GM19463 (cell line): ENCODE measurements around the gene PKP3.
"Not testable (repeated sequence)": the region's sequence is repeated elsewhere in the genome, so short reads cannot be mapped to it uniquely, and the experiment has no call there.

Experiments
- ATAC-seq: cut with Tn5 transposase; IDR thresholded peaks from one replicate; pipeline ENCODE4 v1.9.1; 2021; ENCODE audit warnings: mild to moderate bottlenecking, moderate library complexity; ENCODE audit not compliant: unreplicated experiment

Gene PKP3

DNA sequence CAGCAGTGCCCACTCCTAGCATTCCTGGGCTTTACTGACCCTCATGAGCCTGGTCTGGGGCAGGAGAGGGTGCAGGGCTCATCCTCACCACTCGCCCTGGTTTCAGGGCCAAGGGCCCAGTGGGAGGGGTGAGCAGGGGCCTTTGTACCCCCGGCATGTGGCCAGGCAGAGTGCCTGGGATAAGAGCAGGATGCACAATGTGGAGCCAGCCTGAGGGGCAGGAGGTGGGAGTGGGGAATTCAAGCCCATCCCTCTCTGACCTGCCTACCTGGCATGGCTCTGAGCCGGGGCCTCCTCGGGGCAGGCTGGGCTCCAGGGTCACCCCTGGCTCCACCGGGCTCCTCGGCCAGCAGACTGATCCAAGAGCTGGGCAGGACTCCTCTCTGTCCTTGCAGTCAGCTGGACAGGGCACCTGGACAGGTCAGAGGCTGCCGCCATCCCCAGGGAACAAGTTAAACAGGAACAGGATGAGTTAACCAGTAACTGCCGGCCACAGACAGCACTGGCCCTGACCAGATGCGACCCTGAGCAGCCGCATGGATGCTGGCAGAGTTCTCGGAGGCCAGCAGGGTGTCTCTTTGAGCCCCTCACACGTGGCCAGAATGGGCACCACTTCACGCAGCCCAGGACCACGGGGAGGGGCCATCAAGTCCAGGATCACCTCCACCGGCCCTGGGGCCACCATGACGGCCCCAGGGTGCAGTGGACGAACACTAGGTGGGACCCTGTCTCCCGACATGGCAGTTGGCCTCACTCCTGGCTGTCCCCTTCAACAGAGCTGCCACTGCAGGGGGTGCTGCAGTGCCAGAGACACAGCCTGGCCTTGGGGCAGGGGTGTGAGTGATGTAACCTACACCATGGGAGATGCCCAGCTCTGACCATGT, 15.8 kb downstream of the PKP3 start:
- ATAC-seq = no peak

DNA sequence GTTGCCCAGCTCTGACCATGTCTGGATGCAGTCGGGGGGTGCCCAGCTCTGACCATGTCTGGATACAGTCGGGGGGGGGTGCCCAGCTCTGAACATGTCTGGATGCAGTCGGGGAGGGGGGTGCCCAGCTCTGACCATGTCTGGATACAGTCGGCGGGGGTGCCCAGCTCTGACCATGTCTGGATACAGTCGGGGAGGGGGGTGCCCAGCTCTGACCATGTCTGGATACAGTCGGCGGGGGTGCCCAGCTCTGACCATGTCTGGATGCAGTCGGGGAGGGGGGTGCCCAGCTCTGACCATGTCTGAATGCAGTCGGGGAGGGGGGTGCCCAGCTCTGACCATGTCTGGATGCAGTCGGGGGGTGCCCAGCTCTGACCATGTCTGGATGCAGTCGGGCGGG, 16.7 kb downstream of the PKP3 start:
- not testable (repeated sequence) for ATAC-seq

DNA sequence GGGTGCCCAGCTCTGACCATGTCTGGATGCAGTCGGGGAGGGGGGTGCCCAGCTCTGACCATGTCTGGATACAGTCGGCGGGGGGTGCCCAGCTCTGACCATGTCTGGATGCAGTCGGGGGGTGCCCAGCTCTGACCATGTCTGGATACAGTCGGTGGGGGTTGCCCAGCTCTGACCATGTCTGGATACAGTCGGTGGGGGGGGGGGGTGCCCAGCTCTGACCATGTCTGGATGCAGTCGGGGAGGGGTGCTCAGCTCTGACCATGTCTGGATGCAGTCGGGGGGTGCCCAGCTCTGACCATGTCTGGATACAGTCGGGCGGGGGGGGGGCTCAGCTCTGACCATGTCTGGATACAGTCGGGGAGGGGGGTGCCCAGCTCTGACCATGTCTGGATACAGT, 17.5 kb downstream of the PKP3 start:
- ATAC-seq = not testable (repeated sequence)

DNA sequence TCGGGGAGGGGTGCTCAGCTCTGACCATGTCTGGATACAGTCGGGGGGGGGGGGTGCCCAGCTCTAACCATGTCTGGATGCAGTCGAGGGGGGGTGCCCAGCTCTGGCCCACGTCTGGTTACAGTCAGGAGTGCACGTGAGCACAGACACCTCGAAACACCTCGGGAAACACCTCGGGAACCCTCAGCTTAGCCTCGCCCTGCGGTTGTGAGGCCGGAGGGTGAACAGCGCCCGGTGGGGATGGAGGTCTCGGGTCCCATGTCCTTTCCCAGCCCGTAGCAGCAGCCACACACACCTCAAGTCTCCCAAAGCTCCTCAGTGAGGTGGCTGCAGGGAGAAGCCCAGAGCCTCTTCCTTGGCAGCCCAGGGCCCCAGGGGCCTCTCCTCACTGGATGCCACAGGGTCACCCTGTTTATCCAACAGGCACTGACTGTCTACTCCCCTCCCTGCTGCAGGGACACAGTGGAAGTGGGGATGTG, 18.7 kb downstream of the PKP3 start:
- ATAC-seq = no peak

DNA sequence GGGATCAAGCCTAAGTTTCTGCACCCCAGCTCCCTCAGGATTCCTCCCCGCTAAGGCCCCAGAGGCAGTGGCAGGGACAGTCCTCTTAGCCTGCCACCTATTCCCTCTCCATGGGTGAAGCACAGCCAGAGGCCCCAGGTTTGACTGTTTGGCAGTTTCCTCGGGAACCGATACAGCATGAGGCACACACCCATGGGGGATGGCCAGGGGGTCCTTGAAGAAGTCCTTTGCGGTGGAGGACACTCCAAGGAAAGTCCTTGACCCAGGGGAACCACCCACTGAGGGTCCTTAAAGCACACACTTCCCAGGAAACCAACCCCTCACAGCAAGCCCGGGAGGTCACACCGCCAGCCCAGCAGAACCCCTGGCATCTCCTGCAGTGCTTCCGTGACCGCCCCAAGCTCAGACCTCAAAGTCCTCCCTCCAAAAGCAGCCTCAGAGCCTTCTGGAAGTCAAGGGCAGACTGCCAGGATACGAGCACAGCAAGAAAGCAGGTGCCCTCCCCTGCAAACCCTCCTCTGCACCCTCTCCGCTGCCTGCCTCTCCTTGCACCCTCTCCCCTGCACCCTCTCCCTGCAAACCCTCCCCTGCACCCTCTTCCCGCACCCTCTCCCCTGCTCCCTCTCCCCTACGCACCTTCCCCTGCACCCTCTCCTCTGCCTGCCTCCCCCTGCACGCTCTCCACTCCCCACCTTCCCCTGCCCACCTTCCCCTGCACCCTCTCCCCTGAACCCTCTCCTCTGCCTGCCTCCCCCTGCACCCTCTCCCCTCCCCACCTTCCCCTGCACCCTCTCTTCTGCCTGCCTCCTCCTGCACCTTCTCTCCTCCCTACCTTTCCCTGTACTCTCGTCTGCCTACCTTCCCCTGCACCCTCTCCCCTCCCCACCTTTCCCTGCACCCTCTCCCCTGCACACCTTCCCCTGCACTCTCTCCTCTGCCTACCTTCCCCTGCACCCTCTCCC, 19.4 kb downstream of the PKP3 start:
- ATAC-seq = no peak

DNA sequence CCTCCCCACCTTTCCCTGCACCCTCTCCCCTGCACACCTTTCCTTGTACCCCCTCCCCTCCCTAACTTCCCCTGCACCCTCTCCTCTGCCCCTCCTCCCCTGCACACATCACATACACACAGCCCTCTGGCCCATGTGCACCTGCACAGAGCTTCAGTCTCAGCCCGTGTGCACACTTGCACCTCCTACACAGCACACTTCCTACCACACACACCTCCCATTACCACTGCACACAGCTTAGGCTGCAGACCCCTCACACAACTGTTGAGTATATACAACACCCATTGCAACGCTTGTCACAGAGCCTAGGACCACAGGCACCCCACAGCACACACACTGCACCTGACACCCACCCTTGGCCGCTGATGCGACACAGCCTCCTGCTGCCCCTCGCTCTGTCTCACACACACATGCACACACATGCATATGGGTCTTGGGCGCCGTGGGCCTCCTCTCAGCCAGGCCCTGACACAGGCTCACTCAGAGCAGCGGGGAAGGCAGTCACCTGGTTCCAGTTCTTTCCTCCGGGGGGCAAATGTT, 20.4 kb downstream of the PKP3 start:
- ATAC-seq = no peak

DNA sequence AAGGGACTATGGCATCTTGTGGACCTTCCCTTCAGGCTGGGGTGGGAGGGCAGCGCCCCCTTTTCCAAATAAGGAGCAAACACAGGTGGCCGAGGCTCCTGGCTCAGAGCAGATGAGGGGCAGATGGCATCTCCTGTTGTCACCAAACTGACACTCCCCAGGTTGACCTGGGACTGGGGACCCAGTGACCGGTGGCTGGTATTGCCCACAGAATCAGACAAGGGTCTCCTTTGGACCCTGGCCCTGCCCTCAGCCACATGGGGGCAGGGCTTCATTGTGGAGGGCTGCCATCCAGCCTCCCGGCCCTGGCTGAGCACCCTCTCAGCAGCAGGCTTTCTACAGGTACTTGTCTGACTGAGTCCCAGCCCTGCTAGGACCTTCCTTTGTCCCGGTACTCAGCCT, 21.6 kb downstream of the PKP3 start:
- ATAC-seq = no peak

DNA sequence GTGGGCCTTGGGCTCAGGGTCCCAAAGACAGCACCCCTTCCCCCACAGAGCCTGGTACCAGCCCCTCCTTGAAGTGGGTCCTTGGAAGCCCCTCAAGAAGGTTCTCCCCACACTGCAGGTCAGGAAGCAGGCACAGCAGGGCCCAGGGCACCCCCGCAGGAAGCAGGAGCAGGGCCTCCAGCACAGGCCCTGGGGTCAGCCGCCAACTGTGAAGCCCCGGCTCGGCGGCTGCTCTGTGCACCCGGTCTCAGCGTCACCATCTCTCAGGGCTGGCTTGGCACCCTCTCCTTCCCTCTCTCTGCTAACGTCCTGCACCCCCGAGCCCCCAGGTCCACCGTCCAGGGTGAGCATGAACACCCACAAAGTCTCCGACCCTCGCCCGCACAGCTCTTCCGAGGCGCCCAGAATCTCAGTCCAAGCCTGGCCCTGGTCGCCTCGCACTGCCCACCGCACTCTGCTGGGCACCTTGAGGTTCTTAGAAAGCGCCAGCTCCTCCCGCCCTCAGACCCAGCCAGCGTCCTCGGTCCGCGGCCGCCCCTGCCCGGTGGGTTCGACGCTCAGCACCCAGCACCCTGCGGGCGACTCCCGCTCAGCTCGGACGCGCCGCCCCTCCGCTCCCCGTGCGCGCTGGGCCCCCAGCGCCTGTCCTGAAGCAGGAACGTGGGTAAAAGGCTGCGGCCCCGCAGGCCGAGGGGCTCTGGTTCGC, 22.2 kb downstream of the PKP3 start:
- no peak for ATAC-seq

DNA sequence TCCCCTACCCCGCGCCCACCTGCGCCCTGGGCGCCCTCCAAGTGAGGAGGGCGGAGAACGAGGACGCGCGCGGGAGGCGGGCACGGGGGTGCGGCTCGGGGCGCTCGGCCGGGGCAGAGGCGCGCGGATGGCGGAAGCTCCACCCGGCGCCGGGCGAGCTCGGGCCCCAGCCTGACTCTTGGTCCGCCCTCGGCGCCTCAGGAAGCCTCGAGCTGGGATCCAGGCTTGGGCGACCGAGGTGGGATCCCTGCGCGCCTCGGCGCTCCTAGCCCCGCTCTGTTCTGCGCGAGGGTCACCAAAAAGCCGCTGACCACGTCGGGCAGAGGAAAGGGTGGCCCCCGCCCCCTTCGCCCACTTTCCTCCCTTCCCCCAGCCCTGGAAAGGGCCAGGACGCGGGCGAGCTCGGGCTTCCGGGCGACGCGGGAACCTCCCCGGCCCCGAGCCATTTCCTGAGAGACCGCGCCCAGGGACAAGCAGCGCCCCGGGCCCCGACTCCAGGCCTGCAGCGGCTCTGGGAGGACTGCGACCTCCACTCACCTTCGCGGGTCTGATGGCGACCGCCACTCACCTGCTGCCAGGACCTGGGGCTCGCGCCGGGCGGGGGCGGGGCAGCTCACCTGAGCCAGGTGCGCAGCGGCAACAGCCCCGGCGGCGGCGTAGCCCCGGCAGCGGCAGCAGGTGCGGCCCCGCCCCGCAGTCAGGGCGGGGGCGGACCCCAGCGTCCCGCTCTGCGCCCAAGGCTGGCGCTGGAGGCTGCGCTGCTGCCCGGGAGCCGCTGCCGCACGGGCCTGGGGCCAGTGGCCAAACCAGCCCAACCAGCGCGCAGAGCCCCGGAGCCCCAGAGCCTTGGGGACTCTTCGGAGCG, 23.0 kb downstream of the PKP3 start:
- ATAC-seq = no peak

DNA sequence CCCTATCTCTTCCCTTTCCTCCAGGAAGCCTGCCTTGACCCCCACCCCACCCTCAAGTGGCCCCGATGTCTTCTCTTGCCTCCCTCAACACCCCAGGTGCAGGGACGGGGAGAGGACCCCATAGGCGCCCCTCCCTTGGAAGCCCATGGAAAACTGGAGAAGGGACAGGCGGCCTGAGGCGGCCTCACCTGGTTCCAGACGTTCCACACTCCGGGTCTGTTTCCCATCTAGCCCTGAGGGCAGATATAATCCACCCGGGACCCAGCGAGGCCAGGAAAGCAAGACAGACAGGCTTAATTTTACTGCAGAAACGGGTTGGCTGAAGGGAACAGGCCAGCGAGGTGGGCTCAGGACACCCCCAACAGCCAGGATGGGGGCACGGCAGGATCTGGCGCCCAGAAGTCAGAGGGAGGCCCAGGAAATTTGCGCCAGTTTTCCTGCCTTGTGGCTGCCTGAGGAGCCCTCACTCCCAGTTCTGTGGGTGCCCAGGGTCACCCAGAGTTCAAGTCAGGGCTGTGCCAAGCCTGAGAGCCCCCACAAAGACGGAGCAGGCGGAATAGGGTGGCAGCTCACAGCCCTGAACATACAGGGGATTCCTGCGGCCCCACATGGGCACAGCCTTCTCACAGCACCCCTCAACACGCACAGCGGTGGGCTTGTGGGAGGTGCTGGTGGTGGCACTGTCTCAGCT, 23.8 kb downstream of the PKP3 start:
- ATAC-seq = no peak

DNA sequence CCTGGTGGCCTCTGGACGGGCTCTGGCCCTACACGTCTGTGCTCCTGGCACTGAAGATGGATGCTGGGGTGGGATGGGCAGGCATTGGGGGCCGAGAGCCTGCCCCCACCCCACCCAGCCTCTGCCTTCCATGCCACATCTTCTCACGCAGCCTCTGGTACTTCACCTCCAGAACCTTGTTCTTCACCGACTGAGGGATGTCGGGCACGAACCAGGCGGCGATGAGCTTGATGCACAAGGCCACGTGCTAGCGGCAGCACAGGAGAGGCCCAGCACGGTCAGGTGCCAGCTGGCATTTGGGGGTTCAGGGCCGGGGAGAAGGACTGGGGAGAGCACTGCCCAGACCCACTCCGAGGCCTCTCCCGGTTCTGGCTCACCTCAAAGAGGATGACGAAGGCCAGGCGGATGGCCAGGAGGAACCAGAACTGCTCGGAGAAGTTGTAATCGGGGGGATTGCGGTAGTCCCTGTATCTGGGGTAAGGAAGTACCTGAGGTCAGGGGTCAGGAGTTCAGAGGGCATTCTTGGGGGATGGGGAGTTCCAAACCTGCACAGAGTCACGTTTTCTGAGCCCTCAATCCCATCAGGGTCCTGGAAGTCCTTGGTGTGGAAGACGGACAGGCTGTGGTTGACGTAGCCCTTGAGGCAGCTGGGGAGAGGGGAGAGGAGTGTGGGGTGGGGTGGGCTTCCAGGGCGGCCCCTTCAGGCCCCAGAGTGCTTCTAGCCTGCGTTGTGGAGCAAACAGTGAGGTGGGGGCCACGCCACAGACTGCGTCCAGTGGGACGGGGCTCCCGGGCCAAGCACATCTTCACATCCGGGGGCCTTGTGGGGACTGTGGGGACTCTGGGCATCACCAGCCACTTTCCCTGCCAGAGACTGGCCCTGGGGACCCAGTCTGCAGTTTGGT, 24.6 kb downstream of the PKP3 start:
- ATAC-seq = no peak

DNA sequence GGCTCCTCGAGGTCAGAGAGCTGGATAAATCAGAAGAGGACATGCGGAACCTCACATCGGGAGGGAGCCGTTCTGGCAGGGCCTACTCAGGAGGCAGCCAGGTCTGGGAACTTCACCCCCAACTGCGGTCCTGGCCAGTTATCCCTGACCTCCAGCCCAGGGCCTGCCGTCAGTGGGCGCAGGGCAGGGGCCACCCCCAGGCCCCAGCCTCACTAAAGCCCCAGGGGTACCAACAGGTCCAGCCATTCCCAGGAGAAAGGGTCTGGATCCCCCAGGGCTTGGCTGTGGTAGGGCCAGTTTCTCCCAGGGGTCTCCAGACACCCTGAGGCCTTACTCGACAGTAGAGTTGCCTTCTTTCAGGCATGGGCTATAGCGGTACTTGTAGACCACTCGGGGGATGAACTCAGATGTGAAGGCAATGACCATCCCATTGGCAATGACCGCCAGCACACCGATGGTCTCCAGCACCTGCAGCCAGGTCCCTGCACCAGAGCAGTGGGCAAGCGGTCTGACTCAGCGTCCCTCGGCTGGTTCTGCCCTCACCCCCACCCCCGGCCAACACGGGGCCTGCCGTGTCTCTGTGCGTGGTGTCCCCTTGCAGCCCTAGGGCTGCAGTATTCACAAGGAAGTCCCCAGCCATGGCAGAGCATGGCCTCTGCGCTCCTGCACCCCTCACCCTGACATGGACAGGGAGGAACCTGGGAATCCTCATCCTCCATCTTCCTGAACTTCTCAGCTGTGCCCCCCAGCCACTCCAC, 25.4 kb downstream of the PKP3 start:
- no peak for ATAC-seq

DNA sequence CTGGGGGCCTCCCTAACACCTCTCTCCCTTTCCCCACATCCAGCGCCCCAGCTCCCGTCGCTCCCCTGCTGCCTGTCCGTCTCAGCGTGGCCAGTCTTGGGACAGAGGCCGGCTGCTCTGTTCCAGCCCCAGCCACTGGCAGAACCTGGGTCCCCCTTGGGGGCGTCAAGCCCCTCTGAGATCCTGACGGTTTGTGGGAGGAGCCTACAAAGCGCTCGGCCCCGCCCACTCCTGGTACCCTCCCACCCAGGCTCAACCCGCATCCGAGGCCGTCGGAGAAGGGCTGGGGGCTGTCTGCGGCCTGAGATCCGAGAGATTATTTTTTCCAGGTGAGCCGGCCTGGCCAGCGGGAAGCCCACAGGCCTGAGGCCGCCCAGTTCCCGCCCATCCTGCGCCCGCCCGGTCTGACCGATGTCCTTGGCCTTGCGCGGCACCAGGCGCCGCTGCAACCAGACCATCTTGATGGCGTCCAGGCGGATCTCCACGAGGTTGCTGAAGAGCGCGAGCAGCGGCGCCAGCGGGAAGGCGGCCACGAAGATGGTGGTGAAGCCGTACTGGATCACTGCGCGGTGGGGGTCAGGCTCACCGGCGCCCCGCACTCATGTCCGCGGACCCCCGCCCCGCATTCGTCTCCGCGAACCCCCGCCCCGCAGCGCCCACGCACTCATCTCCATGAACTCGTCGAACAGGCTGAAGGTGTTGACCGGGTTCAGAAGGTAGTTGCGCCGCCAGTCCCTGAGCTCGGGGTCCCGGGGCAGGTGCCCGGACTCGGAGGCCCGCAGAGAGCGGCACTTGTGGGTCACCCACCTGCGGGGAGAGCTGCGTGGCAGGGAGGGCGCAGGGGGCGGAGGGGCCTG, 26.3 kb downstream of the PKP3 start:
- no peak for ATAC-seq

DNA sequence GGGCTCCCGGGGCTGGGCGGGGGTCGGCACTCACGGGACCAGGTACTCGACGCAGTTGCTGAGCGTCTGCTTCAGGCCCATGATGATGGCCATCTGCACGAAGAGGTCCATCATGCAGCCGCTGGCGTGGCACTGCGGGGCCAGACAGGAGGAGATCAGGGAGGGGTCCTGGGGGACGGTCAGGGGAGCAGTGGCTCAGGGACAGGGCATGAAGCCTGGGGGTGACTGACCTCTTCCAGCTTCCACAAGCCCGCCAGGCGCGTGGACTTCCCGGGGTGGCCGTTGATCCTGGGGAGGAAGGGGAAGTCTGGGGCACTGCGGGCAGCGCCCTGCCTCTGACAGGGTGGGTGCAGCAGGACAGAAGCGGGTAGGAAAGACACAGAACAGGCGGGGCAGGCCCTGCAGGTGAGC, 26.9 kb downstream of the PKP3 start:
- no peak for ATAC-seq

DNA sequence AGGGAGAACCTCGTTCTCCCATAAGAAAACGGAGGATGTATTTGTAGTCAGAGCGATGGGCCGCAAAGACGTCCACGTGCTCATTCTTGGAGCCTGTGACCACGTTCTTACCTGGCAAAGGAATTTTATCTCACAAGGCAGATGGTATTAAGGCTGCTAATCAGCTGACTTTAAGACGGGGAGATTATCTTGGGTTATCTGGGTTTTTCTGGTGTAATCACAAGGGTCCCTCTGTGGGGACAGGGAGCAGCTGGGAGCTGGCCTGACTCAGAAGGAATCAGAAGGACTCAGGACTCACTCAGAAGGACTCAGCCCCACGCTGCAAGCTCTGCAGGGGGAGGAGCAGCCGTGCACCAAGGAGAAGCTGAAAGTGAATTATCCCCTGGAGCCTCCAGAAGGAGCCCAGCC, 28.2 kb downstream of the PKP3 start:
- no peak for ATAC-seq

DNA sequence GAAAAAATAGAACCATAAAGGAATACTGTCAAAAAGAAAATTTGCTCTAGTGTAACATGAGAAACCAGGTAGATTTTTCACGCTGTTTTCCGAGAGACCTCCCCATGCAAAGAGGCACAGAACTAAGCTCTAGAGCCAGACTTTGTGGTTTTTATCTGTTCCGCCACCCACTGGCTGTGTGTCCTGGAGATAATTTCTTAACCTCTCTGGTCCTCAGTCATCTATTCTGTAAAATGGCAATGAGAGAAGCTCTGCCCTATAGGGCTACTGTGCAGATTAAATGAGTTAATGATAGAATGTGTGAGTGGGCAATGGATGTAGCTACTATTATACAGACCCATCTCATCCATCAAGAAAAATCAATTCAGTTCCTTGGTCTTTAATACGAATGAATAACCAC, 30.2 kb downstream of the PKP3 start:
- ATAC-seq = no peak

DNA sequence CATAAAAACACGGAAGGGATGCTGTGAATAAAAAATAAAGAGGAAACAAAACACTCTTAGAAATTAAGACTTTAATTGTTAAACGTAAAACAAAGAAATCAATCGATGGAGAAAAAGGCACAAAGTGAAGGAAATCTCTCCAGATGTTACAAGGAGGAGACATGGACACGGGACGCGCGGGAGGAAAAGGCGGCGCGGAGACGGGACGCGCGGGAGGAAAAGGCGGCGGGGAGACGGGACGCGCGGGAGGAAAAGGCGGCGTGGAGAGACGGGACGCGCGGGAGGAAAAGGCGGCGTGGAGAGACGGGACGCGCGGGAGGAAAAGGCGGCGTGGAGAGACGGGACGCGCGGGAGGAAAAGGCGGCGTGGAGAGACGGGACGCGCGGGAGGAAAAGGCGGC, 30.8 kb downstream of the PKP3 start:
- not testable (repeated sequence) for ATAC-seq
